Stimulated activated CD4-positive, alpha-beta T cell treated with anti-CD3 and anti-CD28 coated beads, Interleukin-4, amount 100 ng/mL, for 4 hours (primary cell): ENCODE data around the gene THPO.

Source experiments
- DNase-seq, 2 experiments: peaks; one replicate each; pipeline ENCODE4 v3.0.0-alpha.2; 2020

Gene THPO

DNA sequence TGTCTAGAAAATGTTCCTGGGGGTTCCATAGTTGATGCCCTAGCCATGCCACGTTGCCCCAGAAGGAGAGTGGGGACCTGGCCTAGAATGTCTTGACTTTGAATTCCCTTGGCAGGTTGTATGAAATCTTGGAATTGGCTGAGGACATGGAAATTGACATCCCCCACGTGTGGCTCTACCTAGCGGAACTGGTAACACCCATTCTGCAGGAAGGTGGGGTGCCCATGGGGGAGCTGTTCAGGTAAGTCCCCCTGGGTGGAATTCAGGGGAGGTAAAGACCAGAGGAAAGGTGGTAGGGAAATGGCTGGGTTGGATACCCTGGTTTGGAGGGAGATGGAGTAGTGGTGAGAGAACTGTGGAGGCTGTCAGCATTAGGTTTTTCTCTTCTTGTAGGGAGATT lies 49.5 kb downstream of the THPO start:
- no peak for DNase-seq

DNA sequence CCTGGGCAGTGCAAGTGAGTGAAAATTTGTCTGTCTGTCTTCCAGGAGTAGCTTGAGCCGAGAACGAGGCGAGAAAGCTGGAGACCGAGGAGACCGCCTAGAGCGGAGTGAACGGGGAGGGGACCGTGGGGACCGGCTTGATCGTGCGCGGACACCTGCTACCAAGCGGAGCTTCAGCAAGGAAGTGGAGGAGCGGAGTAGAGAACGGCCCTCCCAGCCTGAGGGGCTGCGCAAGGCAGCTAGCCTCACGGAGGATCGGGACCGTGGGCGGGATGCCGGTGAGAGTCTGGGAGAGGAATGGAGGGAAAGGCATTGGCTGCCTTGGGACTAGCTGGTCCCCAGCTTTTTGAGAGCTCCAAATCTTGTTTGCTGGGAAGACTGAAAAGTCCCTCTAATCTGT lies 50.8 kb downstream of the THPO start:
- DNase-seq, result no peak

DNA sequence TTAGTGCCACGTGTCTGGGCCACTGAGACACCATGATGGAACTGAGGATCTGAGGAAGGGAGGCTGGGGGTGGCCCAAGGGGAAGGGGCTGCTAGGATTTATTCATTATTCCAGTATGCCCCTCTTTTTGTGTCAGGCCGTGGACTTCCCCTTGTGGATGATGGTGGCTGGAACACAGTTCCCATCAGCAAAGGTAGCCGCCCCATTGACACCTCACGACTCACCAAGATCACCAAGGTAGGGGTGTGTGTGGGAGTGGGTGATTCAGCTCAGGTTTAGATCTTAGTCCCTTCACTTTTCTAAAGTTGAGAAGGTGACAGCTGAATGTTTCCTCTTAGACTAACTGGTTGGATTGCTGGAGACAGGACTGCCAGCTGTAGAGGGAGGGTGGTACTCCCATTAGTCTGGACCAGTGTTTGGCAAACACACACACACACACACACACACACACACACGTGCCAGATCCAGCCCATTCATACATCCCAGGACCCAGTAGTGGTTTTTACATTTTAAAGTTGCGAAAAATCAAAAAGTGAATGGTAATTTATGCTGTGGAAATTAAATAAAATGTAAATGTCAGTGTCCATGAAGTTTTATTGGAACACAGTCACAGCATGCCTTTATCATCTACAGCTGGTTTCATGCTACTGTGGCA lies 52.2 kb downstream of the THPO start:
- DNase-seq, result peak; percentile 36 to 69

DNA sequence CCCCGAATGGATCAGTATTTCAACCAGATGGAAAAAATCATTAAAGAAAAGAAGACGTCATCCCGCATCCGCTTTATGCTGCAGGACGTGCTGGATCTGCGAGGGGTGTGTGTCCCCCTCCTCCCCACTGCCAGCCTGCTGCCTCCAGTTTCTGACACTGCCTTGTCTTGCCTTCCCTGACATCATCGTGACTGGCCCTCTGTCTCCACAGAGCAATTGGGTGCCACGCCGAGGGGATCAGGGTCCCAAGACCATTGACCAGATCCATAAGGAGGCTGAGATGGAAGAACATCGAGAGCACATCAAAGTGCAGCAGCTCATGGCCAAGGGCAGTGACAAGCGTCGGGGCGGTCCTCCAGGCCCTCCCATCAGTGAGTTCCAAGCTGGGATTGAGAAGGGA lies 52.7 kb downstream of the THPO start:
- DNase-seq, result no peak

DNA sequence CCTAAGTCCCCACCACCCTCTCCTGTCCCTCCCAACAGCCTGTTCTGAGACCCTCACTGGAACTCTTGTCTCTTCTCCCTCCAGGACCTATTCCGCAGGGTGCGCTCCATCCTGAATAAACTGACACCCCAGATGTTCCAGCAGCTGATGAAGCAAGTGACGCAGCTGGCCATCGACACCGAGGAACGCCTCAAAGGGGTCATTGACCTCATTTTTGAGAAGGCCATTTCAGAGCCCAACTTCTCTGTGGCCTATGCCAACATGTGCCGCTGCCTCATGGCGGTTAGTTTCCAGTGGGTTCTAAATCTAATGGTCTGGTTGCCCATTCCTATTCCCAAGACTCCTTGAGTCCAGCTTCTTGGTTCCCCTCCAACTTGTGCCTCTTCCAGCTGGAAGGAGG lies 54.3 kb downstream of the THPO start:
- DNase-seq, result no peak

DNA sequence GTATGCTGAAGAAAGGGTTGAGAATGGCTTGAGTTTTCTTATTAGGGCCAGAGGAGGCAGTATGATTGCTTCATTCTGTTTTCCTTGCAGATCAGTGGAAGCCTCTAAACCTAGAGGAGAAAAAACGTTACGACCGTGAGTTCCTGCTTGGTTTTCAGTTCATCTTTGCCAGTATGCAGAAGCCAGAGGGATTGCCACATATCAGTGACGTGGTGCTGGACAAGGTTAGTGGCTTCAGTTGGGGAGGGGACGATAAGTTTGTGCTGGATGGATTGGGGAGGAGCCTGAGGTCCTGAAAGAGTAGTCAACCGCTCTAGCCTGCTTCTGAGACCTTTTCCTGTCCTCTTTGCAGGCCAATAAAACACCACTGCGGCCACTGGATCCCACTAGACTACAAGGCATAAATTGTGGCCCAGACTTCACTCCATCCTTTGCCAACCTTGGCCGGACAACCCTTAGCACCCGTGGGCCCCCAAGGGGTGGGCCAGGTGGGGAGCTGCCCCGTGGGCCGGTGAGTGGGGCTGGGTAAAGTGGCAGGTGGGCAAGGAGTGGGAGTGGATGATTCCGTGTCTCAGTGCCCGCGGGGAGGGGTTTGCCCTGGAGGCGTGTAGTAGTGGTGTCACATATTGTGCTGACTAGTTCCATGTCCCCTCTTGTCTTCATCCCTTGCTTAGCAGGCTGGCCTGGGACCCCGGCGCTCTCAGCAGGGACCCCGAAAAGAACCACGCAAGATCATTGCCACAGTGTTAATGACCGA lies 55.1 kb downstream of the THPO start:
- no peak for DNase-seq
